HepG2 (cell line): ENCODE data around the gene FALEC. TPM values are rescaled to one million over a fixed set of nuclear protein-coding genes. Genes with fewer than 3 reads are reported as not detected.

Experiments used
- ERF ChIP-seq: IDR thresholded peaks from 2 replicates; pipeline ENCODE4 v1.6.1; 2018; ENCODE audit warnings: missing biosample characterization, missing genetic modification reagents
- HDAC2 ChIP-seq: sonication (generic); formaldehyde crosslinking; IDR thresholded peaks from 2 replicates; pipeline ENCODE4 v1.4.0; 2020; ENCODE audit warnings: missing genetic modification reagents
- MLLT10 ChIP-seq: sonication (generic); formaldehyde crosslinking; IDR thresholded peaks from 2 replicates; pipeline ENCODE4 v1.4.0; 2020; ENCODE audit warnings: missing genetic modification reagents
- PHF8 ChIP-seq: sonication (generic); formaldehyde crosslinking; IDR thresholded peaks from 2 replicates; pipeline ENCODE4 v1.5.0; 2020; ENCODE audit warnings: missing genetic modification reagents
- PTBP1 ChIP-seq: fragments of 200-400 bp; formaldehyde crosslinking; IDR thresholded peaks from 2 replicates; pipeline ENCODE4 v1.6.1; 2018; ENCODE audit warnings: low read length, low read depth; ENCODE audit not compliant: poor library complexity, severe bottlenecking
- SRY ChIP-seq: sonication (generic); formaldehyde crosslinking; IDR thresholded peaks from 2 replicates; pipeline ENCODE4 v1.8.0; 2022; ENCODE audit warnings: mild to moderate bottlenecking, missing genetic modification reagents
- ZBTB7B ChIP-seq: sonication (generic); formaldehyde crosslinking; IDR thresholded peaks from 2 replicates; pipeline ENCODE4 v1.4.0; 2020; ENCODE audit warnings: missing genetic modification reagents
- ZC3H4 ChIP-seq: sonication (generic); formaldehyde crosslinking; IDR thresholded peaks from 2 replicates; pipeline ENCODE4 v1.4.0; 2020; ENCODE audit warnings: missing genetic modification reagents, borderline replicate concordance
- ZNF17 ChIP-seq: sonication (generic); formaldehyde crosslinking; IDR thresholded peaks from 2 replicates; pipeline ENCODE4 v1.5.0; 2020; ENCODE audit warnings: mild to moderate bottlenecking, missing genetic modification reagents
- ZNF430 ChIP-seq: sonication (generic); formaldehyde crosslinking; IDR thresholded peaks from 2 replicates; pipeline ENCODE4 v1.9.0; 2021; ENCODE audit warnings: mild to moderate bottlenecking, missing genetic modification reagents
- ZNF543 ChIP-seq: sonication (generic); formaldehyde crosslinking; IDR thresholded peaks from 2 replicates; pipeline ENCODE4 v1.4.0; 2020; ENCODE audit warnings: mild to moderate bottlenecking, missing genetic modification reagents
- ZNF713 ChIP-seq: sonication (generic); formaldehyde crosslinking; IDR thresholded peaks from 2 replicates; pipeline ENCODE4 v1.4.0; 2020; ENCODE audit warnings: mild to moderate bottlenecking, missing genetic modification reagents
- ZNF850 ChIP-seq: sonication (generic); formaldehyde crosslinking; conservative IDR thresholded peaks from 2 replicates; pipeline ENCODE4 v1.9.0; 2021; ENCODE audit warnings: mild to moderate bottlenecking, missing genetic modification reagents
- polyA plus RNA-seq, 8 experiments: library from polyadenylated mRNA; depleted of rRNA in 3 of 8; stranded (reverse) in 7 of 8; unstranded in 1 of 8; fragments of >200 nt; fragmentation: Illumina TruSeq in 4 of 8; extraction: Trizol in 4 of 8; gene quantifications; 2 replicates each; pipeline versions ENCODE4 v1.2.1 to v1.2.3, GENCODE V29; 2011 to 2016; ENCODE audit warnings: low read depth in 4 of 8, missing spikeins in 1 of 8, mixed read lengths in 1 of 8; ENCODE audit not compliant: insufficient read depth in 1 of 8
- total RNA-seq, 5 experiments: library from RNA; depleted of rRNA; stranded (reverse); fragments of >200 nt; fragmentation: Illumina TruSeq; extraction: Trizol; gene quantifications; 2 replicates each; pipeline ENCODE4 v1.2.3, GENCODE V29; 2016; ENCODE audit warnings: low read depth in 1 of 5
- TF ChIP-seq, protein P1 (sequence below): sonication (generic); formaldehyde crosslinking; IDR thresholded peaks from 2 replicates; pipeline ENCODE4 v1.4.0; 2020; ENCODE audit warnings: missing genetic modification reagents
- TF ChIP-seq, protein P2 (sequence below), 2 experiments: sonication (generic) in 1 of 2; formaldehyde crosslinking in 1 of 2; IDR thresholded peaks; 2 replicates each; pipeline versions ENCODE4 v1.4.0 to v1.6.1; 2018 to 2020; ENCODE audit warnings: missing genetic modification reagents in 2 of 2, borderline replicate concordance in 1 of 2, low read depth in 1 of 2, mild to moderate bottlenecking in 1 of 2, missing biosample characterization in 1 of 2
- TF ChIP-seq, protein P3 (sequence below): sonication (generic); formaldehyde crosslinking; IDR thresholded peaks from 2 replicates; pipeline ENCODE4 v1.5.0; 2020; ENCODE audit warnings: missing genetic modification reagents, mild to moderate bottlenecking, borderline replicate concordance
- TF ChIP-seq, protein P4 (sequence below): sonication (generic); formaldehyde crosslinking; IDR thresholded peaks from 2 replicates; pipeline ENCODE4 v1.4.0; 2020; ENCODE audit warnings: mild to moderate bottlenecking, missing genetic modification reagents, borderline replicate concordance

The FALEC gene
- total and polyA plus RNA-seq, 2 of the 13 experiments (the other 11 are each of a cell fraction or from before 2014, with no cell fraction given) = 0.33 to 0.71 TPM

DNA sequence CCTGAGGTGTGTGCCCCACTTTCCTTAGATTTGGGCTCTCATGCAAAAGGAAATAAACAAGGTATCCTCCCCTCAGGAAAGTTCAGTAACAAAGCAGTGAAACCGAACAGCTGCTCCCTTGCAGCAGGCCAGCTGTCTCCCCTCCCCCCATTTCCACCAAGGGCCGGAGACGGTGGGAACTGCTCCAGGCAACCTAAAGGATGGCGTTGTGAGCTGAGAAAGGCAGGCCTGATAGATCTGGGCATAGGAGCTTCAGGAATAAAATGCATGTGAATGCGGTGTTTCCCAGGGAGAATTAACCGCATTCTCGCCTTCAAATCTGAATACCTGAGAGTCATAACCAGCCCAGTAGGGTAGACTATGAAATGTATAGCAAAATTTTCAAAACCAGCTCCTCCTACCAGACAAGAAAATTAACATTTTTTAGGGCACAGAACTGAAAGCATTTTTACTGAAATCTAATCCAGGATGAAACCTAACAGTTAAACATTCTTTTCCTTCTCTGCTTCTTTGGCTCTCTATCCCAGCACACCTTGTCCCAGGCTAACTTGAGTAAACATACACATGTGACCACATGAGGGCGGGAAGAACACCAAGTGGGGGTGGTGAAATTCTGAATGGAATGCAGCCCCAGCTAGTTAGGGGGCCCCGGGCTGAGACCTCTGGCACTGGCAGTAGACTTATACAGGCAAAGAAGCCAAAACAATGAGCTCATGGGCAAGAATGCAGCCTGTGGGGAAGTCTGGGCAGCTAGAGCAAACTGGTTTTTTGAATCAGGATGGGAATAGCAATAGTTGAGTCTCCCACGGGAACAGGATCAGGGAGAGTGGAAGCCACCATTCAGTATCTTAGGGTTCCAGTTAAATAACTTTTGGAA, 52.4 kb downstream of the FALEC start (continued):
- TF ChIP-seq, protein P1, sequence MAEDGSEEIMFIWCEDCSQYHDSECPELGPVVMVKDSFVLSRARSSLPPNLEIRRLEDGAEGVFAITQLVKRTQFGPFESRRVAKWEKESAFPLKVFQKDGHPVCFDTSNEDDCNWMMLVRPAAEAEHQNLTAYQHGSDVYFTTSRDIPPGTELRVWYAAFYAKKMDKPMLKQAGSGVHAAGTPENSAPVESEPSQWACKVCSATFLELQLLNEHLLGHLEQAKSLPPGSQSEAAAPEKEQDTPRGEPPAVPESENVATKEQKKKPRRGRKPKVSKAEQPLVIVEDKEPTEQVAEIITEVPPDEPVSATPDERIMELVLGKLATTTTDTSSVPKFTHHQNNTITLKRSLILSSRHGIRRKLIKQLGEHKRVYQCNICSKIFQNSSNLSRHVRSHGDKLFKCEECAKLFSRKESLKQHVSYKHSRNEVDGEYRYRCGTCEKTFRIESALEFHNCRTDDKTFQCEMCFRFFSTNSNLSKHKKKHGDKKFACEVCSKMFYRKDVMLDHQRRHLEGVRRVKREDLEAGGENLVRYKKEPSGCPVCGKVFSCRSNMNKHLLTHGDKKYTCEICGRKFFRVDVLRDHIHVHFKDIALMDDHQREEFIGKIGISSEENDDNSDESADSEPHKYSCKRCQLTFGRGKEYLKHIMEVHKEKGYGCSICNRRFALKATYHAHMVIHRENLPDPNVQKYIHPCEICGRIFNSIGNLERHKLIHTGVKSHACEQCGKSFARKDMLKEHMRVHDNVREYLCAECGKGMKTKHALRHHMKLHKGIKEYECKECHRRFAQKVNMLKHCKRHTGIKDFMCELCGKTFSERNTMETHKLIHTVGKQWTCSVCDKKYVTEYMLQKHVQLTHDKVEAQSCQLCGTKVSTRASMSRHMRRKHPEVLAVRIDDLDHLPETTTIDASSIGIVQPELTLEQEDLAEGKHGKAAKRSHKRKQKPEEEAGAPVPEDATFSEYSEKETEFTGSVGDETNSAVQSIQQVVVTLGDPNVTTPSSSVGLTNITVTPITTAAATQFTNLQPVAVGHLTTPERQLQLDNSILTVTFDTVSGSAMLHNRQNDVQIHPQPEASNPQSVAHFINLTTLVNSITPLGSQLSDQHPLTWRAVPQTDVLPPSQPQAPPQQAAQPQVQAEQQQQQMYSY (CRISPR knock-in tag) = 0 out of 2 replicates have a peak, but pooled peaks have one; percentile 22
- TF ChIP-seq PTBP1 (no peak), ZNF17 (CRISPR knock-in tag) (no peak), MLLT10 (CRISPR knock-in tag) (no peak), ERF (CRISPR knock-in tag) (peak; percentile 50; the same call in 1 of the 2 replicates), ZC3H4 (CRISPR knock-in tag) (no peak), PHF8 (CRISPR knock-in tag) (no peak), ZBTB7B (CRISPR knock-in tag) (peak; percentile 81; the same call in 1 of the 2 replicates), ZNF543 (CRISPR knock-in tag) (no peak), ZNF850 (no peak), HDAC2 (CRISPR knock-in tag) (peak; percentile 83), SRY (CRISPR knock-in tag) (no peak), ZNF430 (no peak), ZNF713 (CRISPR knock-in tag) (no peak)
- TF ChIP-seq, protein P2, sequence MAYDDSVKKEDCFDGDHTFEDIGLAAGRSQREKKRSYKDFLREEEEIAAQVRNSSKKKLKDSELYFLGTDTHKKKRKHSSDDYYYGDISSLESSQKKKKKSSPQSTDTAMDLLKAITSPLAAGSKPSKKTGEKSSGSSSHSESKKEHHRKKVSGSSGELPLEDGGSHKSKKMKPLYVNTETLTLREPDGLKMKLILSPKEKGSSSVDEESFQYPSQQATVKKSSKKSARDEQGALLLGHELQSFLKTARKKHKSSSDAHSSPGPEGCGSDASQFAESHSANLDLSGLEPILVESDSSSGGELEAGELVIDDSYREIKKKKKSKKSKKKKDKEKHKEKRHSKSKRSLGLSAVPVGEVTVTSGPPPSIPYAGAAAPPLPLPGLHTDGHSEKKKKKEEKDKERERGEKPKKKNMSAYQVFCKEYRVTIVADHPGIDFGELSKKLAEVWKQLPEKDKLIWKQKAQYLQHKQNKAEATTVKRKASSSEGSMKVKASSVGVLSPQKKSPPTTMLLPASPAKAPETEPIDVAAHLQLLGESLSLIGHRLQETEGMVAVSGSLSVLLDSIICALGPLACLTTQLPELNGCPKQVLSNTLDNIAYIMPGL (CRISPR knock-in tag; IDR thresholded peaks at IDR 0.05; ENCODE audit: borderline replicate concordance in 1 of 2, low read depth in 1 of 2) = no peak
- TF ChIP-seq, protein P3, sequence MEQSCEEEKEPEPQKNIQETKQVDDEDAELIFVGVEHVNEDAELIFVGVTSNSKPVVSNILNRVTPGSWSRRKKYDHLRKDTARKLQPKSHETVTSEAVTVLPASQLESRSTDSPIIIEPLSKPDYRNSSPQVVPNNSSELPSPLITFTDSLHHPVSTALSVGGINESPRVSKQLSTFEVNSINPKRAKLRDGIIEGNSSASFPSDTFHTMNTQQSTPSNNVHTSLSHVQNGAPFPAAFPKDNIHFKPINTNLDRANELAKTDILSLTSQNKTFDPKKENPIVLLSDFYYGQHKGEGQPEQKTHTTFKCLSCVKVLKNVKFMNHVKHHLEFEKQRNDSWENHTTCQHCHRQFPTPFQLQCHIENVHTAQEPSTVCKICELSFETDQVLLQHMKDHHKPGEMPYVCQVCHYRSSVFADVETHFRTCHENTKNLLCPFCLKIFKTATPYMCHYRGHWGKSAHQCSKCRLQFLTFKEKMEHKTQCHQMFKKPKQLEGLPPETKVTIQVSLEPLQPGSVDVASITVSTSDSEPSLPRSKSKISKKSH (CRISPR knock-in tag) = no peak
- TF ChIP-seq, protein P4, sequence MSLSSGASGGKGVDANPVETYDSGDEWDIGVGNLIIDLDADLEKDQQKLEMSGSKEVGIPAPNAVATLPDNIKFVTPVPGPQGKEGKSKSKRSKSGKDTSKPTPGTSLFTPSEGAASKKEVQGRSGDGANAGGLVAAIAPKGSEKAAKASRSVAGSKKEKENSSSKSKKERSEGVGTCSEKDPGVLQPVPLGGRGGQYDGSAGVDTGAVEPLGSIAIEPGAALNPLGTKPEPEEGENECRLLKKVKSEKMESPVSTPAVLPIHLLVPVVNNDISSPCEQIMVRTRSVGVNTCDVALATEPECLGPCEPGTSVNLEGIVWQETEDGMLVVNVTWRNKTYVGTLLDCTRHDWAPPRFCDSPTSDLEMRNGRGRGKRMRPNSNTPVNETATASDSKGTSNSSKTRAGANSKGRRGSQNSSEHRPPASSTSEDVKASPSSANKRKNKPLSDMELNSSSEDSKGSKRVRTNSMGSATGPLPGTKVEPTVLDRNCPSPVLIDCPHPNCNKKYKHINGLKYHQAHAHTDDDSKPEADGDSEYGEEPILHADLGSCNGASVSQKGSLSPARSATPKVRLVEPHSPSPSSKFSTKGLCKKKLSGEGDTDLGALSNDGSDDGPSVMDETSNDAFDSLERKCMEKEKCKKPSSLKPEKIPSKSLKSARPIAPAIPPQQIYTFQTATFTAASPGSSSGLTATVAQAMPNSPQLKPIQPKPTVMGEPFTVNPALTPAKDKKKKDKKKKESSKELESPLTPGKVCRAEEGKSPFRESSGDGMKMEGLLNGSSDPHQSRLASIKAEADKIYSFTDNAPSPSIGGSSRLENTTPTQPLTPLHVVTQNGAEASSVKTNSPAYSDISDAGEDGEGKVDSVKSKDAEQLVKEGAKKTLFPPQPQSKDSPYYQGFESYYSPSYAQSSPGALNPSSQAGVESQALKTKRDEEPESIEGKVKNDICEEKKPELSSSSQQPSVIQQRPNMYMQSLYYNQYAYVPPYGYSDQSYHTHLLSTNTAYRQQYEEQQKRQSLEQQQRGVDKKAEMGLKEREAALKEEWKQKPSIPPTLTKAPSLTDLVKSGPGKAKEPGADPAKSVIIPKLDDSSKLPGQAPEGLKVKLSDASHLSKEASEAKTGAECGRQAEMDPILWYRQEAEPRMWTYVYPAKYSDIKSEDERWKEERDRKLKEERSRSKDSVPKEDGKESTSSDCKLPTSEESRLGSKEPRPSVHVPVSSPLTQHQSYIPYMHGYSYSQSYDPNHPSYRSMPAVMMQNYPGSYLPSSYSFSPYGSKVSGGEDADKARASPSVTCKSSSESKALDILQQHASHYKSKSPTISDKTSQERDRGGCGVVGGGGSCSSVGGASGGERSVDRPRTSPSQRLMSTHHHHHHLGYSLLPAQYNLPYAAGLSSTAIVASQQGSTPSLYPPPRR (CRISPR knock-in tag) = no peak
